G401.6 (cell line): Measurements from ENCODE around the gene ARID1B.

ENCODE experiments used
- FAIRE-seq: peaks from 2 replicates; lab custom pipeline; 2012; peaks lifted over from hg19 to GRCh38; lab: Jason Lieb, UNC

The ARID1B gene

DNA sequence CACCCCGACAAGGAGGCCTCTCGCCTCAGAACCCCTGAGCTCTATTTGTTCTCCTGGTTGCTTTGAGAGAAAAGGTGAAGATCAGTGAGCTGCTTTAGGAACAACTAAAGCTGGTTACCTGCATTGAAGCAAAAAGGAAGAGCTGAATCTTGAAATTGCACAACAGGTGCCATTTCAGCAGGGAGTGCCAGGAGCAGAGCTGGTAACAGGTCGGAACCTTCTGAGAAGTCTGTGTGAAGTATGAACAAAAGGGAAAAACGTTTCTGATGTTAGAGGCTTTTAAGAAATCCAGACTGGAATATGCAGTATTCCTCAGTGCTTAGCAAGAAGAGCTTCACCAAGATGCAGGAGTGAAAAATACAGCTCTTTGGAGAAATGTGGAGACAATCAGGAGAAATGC lies 382.2 kb downstream of the ARID1B start:
- FAIRE-seq, result no peak

DNA sequence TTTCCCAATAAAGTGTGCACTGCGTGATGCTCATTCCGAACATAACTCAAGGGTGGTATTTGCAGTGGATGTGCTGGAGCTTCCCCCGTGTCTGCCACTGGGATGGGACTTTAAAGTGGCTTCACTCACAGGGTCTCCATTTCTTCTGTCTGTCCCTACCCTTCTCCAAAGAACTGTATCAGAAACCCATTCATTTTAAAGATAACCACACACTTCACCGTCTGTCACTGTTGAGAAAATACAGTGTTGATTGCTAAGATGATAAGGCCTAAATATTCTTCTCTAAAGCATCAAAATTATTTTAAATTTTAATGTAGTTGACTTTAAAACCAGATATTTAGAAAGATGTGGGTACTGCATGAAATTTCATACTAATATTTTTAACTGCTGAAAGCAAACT lies 384.7 kb downstream of the ARID1B start:
- FAIRE-seq, result no peak

DNA sequence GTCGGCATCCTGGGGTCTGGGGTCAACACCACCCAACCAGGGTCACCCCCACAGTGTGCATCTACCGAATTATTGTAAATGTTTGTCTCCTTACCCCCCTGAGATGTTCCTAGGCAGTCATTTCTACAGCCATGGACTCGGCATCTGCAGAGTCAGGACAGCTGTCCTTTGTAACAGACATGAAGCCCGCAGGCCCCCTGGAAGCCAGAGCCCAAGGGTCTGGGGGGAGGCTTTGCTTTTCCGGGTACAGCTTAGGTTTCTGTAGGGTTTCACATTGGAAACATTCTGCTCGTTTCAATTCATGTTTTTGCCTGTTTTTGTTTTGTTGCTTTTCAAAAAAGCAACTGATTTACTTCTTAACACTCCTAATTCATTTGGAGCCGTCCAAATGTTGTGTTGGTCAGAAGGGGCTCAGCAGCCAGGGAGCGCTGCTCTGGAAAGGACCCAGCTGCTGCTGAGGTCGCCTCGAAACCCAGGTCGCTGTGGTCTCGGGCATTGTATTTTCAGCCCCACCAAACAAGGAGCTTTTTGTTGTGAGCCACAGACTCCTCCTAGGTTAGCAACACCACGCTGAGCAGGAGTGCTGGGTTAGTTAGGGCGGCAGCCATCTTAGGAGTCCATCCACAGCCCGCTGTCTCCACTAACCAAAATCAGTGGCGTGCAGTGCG lies 385.7 kb downstream of the ARID1B start:
- no peak for FAIRE-seq

DNA sequence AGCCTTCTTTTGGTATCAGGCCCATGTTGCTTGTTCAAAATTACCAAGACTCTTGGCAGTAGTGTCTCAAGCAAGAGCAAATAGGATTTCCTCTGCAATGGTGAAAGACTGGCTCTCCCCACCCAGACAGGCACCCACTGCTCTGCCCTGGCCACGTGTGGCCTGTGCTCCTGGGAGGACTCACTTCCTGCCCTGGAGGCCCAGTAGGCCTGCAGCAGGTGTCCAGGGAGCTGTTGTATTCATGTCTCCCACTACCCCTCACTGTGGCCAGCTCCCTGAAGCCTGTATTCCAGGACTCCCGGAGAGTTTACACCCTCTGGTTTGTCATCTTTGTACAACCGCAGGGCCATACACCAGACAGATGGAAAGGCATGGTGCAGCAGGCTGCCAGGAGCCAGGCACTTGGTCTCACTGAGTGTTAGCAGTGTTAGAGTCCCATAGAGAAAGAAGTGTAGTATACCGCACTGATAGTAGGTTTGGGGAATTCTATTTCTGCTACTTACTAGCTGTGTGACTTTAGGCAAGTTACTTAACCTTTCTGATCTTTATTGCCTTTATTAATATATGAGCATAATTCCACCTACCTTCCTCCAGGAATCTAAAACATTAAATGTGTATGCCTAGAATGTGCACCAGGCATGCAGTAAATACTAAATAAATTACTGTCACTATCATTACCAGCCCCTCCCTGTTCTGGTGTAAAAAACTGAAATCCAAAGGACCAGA lies 386.4 kb downstream of the ARID1B start:
- no peak for FAIRE-seq

DNA sequence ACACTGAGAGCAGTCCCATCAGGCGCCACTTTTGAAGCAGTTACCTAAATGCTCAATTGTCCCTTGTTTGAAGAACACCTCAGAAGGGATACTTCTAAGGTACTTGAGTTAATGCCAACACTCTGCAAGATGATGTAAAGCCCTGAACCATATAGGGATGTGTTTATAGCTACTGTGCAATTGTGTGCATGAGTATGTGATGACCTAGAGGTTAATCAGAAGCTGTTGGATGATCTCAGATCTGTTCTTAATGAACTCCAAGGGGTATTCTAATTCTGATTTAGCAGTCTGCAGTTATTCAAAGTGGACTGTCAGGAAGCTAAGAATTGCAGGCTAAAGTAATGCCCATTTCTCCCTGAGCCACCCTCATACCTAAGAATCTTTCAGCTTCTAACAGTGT lies 387.8 kb downstream of the ARID1B start:
- no peak for FAIRE-seq

DNA sequence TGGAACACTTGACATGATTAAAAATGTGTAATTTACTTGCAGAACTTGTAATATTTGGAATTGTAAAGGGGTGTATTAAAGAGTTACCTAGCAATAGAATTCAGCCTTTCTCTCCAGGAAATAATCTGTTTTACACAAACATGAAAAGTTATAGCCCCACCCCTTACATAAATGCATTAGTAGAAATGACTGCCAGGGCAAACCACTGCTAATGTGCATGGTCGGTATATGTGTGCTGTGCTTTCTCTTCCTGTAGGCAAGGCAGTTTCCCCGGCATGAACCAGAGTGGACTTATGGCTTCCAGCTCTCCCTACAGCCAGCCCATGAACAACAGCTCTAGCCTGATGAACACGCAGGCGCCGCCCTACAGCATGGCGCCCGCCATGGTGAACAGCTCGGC lies 389.6 kb downstream of the ARID1B start:
- FAIRE-seq, result no peak

DNA sequence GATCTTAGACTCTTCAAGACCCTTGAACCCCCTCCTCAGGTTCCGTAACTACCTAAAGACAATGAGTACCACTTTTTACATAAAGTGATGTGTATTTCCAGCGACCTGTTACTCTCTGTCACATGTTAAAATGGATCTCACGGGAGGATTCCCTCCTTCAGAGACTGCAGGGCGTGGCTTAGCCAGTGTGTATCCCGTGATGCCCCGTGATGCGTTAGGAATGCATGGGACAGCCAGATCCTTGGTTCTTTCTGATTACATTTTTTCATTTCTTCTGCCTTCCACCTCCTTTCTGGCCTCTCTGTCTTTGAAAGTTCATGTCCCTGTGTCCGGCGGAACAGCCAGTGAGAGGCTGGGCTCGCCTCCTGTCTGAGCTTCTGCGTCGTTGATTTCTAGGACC lies 390.7 kb downstream of the ARID1B start:
- no peak for FAIRE-seq

DNA sequence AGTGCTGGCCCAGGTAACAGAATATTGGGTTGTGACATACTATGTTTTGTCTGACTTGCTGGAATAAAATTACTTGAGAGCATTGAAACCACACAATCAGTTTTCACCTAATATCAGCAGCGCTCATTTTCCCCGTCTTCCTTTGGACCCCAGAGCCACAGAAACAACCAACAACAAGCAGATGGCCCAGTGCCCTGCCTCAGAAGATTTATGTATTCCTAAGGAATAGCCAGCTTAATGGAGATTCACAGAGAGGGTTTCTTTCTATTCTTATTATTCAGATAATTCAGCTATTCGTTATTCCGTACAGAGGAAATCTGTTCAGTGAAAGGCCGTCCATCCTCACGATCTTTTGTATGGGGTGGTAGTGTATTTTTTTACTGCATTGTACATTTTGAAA lies 391.3 kb downstream of the ARID1B start:
- no peak for FAIRE-seq

DNA sequence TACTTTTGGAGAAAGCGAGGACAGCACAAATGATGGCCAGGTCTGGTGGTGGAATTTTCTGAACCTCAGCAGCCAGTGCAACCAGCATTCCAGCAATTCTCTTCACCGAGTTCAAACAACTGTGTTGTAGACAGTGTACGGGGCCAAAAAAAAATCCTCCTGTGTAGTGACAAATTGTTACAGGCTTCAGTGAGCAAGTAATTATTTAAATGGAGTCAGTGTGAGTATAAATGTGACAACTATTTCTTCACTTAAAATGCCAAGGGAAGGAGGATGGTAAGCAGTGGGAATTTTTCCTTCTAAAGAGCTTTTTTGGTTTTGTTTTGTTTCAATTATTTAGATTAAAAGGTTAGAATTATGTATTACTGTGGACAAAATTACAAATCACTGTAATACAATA lies 392.0 kb downstream of the ARID1B start:
- no peak for FAIRE-seq

DNA sequence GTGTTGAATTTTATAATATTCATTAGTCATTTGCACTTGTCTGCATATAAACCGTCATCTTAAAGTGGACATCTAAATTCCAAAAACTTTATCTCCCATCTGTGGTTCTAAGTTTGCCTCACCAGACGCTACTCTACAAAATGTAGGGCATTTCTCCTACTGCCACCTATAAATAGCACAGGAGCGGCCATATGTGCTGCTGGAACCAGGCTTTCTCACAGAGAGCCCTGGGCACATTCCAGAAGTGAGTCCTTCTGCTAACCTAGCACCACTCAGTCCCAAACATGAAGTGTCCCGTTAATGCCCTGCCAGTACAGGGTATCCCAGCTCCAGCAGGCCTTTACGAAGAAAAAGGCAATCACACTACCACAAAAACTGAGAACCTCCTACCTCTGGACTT lies 392.5 kb downstream of the ARID1B start:
- FAIRE-seq, result no peak

DNA sequence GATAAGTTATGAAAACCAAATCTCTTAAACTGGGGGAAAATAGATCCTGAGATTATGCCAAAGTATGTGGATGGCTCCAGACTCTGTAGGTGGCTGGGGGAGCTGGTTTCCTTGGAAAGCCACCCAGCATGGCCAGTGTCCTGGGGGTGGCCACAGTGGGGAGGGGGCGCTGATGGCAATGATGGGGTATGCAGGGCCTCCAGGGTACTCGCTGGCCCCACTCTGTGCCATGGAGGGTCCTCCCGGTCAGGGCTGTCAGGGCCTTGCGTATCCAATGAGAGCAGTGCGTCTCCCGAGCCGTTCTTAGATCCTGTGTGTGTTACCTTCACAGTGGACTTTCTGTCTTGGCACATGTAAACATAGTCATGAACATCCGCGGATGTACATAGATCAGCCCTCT lies 393.4 kb downstream of the ARID1B start:
- no peak for FAIRE-seq

DNA sequence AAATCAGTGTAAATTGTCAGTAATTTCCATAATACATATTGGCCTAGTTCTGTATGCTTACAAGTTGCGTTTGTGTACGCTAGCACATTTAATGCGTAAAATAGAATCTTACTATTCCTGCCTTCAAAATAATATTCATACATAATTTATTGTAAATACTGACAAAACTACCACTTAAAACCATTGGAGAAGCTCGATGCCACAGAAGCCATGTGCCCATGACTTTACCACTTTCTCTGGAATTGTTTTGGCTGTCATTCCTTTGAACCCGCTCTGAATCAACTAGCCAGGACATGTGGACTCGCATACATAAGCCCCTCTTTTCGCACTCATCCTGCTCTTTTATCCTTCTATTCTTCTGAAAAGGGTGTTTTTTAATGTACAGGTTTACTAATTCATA lies 394.6 kb downstream of the ARID1B start:
- no peak for FAIRE-seq

DNA sequence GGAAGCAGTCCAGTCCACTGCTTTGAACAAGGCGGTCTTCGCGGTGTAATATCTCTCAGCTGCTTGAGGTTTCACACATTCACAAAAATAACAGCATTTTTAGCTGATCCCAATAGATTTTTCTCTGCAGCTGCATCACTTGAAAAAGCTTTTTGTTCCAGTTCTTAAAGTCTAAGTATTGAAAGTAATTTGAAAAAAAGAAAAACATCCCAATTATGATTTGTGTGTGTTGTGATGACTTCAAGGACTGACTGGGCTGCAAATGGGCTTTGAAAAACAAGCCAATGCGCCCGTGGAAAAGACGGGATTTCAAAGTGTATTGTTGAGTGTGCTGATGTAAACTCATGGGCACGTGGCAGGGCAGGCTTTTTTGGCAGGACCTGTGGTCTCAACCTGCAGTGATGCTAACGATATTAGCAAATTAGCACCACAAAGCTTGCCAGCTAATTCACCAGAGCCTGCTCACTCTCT lies 395.1 kb downstream of the ARID1B start:
- no peak for FAIRE-seq

DNA sequence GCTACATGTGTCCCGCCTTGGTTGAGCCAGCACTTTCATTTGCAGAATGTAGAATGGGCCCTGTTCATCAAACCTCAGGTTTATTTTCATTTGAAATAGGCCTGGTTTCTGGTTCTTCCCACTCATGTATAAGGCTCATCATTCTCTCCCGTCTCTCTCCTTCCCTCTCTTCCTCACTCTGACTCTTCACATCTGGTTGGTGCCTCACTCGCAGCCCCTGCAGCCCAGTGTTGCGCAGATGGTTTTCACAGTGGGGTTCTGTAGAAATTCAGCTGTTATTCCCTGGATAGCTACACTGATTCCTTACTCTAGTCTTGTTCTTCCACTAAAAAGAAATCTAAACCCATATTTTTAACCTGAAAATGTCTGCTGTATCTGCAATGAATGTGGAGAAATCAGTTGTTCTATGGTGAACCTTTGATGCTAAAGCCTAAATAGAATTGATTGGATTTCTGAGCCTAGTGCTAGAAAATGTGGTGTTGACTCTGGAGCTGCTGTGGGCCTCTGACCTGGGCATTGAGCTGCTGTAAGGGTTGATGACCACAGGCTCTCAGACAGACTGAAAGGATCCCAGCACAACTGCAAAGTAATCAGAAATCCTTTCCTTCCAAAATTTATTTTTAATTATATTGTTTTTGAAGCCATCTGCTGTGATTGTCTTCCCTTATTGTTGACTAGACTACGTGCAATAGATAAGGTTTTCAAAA lies 395.8 kb downstream of the ARID1B start:
- no peak for FAIRE-seq

DNA sequence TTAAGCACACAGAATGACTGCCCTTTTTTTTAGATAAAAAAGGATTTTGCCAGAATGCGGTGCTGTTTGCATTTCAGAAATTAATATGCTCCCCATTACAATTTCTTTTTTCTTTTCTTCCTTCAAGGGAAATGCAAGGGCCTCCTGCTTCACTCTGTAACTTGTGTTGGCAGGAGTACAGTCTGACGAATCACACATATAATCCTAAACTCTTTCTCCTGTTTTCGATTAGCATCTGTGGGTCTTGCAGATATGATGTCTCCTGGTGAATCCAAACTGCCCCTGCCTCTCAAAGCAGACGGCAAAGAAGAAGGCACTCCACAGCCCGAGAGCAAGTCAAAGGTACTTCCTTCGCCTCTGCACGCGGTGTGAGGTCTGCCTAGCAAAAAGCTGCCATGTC lies 396.6 kb downstream of the ARID1B start:
- no peak for FAIRE-seq

DNA sequence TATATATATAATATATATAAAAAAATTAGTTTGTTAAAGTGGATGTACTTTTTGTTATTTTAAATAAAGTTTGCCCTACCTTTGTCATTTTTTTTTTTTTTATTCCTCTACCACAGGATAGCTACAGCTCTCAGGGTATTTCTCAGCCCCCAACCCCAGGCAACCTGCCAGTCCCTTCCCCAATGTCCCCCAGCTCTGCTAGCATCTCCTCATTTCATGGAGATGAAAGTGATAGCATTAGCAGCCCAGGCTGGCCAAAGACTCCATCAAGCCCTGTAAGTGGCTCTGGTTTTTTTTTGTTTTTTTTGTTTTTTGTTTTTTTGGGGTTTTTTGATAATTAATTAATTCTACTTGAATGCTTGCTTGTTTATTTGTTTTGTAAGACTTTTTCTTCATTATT lies 397.6 kb downstream of the ARID1B start:
- no peak for FAIRE-seq

DNA sequence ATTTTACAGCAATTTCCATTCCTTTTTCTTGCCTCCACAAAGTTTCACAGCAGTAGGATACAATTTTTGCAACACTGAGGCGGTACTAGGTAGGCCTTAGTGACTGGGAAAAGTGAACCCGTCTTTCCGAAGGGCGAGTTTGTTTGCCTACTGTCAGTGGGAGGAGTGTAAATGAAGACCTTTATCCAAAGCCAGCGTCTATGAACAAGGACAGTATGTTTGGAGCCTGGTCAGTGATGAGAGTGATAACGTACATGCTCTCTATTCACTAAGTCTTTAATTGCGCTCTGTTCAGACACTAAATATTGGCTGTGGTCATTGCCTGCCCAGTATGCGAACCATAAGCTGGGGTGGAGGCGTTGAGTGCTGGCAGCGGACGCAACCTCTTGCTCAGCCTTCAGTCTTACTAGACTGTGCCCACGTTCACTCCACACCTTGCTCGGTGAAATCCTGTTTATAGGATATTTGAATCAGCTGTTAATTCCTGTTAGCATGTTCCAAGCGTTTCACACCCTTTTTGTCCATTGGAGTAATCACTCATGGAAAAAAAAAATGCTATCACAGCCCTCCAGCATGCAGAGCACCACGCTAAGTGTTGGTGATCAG lies 400.7 kb downstream of the ARID1B start:
- FAIRE-seq, result no peak

DNA sequence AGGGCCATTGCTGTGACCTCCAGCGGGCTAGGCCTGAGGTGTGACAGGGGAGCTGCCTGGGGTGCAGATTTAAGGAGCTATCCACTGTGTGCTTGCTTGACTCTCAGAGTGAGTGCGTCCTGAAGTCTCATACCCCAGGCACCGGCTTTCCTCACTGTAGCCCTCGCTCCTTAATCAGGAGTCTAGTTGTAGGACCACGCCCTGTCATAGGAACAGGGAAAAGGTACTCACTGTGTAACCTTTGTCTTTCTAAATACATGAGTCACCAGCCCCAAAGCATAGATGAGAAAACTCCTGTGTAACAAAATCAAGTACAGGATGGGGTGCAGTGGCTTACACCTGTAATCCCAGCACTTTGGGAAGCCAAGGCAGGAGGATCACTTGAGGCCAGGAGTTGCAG lies 404.5 kb downstream of the ARID1B start:
- FAIRE-seq, result no peak

DNA sequence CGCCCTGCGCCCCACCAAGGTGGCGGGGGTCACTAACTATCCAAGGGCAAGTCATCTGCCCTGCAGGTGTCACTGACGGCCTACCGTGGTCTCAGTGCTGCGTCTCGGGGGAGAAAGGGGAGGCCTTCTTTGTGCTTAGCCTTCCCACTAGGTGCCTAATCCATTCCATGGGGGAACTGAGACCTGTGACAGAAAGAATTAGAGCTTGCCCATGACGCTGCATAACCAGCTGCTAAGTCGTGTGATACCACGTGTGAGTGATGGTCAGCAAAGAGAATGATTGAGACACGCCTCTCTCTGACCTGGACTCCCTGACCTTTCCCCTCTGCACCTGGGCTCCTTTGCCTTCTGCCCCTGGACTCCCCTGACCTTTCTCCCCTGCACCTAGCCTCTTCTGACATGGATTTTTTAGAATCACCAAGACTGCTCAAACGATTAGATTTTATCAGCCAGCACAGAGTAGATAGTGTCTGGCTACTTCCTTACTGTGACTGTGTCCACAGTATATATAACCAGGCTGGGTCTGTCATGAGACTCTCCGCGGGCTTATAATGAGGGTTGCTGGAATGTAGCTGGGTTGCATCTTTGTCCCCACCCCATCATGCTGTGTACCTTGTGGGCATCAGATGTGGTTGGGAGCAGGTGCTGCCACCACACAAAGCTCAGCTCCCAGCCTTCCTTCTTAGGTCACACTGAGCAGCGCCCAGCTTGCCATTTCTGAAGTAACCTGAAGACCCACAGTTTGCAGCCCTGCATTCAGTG lies 405.5 kb downstream of the ARID1B start:
- no peak for FAIRE-seq

DNA sequence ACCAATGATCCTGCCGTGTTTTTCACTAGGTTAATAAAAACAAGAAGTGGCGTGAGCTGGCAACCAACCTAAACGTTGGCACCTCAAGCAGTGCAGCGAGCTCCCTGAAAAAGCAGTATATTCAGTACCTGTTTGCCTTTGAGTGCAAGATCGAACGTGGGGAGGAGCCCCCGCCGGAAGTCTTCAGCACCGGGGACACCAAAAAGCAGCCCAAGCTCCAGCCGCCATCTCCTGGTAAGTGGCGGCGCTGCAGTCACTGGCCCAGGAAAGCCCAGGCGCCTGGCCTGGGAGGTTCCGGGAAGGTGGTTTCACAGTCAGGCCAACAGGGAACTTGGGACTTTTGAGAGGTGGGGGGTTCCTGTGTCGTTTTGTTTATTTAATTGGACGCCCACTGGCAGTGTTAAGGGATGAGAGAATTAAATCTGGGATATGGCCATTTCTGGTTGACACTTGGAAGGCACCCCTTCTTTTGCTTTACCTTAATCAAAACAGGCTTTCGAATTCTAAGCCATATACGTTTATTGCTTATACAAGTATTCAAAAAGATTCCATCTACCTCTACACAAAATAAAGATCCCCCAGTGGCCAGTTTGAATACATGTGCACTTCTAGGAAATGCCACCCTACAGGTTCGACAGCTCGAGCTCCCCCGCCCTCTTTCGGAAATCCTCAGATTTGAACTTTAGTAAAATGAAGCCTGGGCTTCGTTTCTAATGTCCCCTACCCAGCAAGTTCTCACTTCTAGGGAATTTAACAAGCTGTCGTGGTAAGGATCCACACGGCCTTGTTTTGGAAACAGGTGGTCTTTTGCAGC lies 407.2 kb downstream of the ARID1B start:
- FAIRE-seq, result no peak

DNA sequence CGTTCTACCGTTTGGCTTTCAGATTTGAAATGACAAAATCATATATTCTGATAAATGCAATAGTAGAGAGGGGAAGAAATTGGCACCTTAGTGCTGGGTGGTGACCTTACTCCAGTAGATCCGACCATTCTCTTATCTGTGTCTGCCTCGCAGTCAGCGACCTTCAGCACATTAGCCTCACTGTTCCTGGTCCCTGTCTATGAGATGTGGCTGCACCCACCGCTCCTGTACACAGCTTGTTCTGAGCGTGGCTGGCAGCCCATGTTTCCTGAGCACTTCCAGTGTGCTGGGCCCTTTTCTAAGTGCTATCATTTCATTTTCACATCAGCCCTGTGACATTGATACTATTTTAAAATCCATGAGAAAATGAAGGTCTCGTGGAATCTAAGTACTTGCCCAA lies 408.0 kb downstream of the ARID1B start:
- no peak for FAIRE-seq
